HL-60 (cell line): ENCODE measurements around the gene INHBE.
"Not testable (repeated sequence)": the region's sequence is repeated elsewhere in the genome, so short reads cannot be mapped to it uniquely, and the experiment has no call there.

Experiments used
- DNase-seq, 2 experiments: peaks; one replicate each; pipeline ENCODE4 v3.0.0-alpha.2; 2010 to 2020; ENCODE audit warnings: low read depth in 1 of 2, low spot score in 1 of 2
- H3K27ac ChIP-seq: fragments of 250-450 bp; sonication (Bioruptor Pico); replicated peaks from 2 replicates; pipeline ENCODE4 v1.5.1; 2020; ENCODE audit warnings: mild to moderate bottlenecking, moderate library complexity
- H3K27me3 ChIP-seq: fragments of 250-450 bp; sonication (Bioruptor Pico); 2 replicates; pipeline ENCODE4 v1.5.1; 2021; ENCODE audit warnings: mild to moderate bottlenecking, moderate library complexity; ENCODE audit not compliant: insufficient read depth, poor library complexity, severe bottlenecking
- H3K4me3 ChIP-seq: replicated peaks from 2 replicates; pipeline ENCODE4 v1.5.1; 2011; ENCODE audit warnings: mild to moderate bottlenecking, control low read depth, low read length; ENCODE audit not compliant: insufficient read depth
- CTCF ChIP-seq: IDR thresholded peaks from one replicate; pipeline ENCODE4 v1.5.1; 2011; ENCODE audit warnings: low read length, control low read depth, inconsistent platforms; ENCODE audit not compliant: insufficient read depth
- GABPA ChIP-seq: IDR thresholded peaks from 2 replicates; pipeline ENCODE4 v1.6.1; 2012; ENCODE audit warnings: low read depth
- POLR2AphosphoS5 ChIP-seq: IDR thresholded peaks from 2 replicates; pipeline ENCODE4 v1.6.1; 2012; ENCODE audit warnings: low read depth
- SPI1 ChIP-seq: IDR thresholded peaks from 2 replicates; pipeline ENCODE4 v1.6.1; 2012; ENCODE audit warnings: low read depth, mild to moderate bottlenecking, borderline replicate concordance
- long read RNA-seq: library from polyadenylated mRNA; unstranded; transcript quantifications from one replicate; pipeline ENCODE4 v2.0.0, GENCODE V29; 2020
- TF ChIP-seq, protein P1 (sequence below): IDR thresholded peaks from 2 replicates; pipeline ENCODE4 v1.6.1; 2012; ENCODE audit warnings: low read depth; ENCODE audit not compliant: insufficient replicate concordance

Gene INHBE, protein sequence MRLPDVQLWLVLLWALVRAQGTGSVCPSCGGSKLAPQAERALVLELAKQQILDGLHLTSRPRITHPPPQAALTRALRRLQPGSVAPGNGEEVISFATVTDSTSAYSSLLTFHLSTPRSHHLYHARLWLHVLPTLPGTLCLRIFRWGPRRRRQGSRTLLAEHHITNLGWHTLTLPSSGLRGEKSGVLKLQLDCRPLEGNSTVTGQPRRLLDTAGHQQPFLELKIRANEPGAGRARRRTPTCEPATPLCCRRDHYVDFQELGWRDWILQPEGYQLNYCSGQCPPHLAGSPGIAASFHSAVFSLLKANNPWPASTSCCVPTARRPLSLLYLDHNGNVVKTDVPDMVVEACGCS
- long read RNA-seq, transcript INHBE-201 (2 exons, 2,429 nt): major isoform, 78 of 84 reads
- long read RNA-seq, partial matches to known transcripts: 2 of 84 reads
- long read RNA-seq, other reads (novel, unspliced or antisense): 3 of 84 reads

- H3K4me3 ChIP-seq: no peak within 1 kb of the TSS
- H3K27ac ChIP-seq: peak within 1 kb of the TSS; percentile 27
- TF ChIP-seq CTCF (no peak), POLR2AphosphoS5 (no peak), GABPA (no peak), SPI1 (no peak)
- TF ChIP-seq, protein P1, sequence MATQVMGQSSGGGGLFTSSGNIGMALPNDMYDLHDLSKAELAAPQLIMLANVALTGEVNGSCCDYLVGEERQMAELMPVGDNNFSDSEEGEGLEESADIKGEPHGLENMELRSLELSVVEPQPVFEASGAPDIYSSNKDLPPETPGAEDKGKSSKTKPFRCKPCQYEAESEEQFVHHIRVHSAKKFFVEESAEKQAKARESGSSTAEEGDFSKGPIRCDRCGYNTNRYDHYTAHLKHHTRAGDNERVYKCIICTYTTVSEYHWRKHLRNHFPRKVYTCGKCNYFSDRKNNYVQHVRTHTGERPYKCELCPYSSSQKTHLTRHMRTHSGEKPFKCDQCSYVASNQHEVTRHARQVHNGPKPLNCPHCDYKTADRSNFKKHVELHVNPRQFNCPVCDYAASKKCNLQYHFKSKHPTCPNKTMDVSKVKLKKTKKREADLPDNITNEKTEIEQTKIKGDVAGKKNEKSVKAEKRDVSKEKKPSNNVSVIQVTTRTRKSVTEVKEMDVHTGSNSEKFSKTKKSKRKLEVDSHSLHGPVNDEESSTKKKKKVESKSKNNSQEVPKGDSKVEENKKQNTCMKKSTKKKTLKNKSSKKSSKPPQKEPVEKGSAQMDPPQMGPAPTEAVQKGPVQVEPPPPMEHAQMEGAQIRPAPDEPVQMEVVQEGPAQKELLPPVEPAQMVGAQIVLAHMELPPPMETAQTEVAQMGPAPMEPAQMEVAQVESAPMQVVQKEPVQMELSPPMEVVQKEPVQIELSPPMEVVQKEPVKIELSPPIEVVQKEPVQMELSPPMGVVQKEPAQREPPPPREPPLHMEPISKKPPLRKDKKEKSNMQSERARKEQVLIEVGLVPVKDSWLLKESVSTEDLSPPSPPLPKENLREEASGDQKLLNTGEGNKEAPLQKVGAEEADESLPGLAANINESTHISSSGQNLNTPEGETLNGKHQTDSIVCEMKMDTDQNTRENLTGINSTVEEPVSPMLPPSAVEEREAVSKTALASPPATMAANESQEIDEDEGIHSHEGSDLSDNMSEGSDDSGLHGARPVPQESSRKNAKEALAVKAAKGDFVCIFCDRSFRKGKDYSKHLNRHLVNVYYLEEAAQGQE: no peak
- peak in 1 of 2 experiments; percentile 30 for DNase-seq
- H3K27me3 ChIP-seq: no peaks in the 10 kb centered on the region
These were observed at the start of gene INHBE for GRCh38 chr12:57454566-57455373. Gene INHBE (plus strand): TSS chr12:57455307. CDS start chr12:57455537, 230 bp downstream.

DNA sequence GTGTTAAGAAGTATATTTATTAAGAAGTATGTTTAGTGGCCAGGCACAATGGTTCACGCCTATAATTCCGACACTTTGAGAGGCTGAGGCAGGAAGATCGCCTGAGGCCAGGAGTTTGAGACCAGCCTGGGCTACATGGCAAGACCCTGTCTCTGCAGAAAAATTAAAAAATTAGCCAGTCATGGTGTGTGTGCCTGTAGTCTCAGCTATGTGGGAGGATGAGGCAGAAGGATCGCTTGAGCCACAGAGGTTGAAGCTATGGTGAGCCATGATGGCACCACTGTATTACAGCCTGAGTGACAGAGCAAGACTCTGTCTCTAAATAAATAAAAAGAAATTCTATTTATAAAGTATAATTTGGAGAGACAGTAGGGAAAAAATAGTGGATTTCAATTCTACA lies 44.6 kb upstream of the INHBE start:
- TF ChIP-seq POLR2AphosphoS5 (no peak), SPI1 (no peak), GABPA (no peak), CTCF (no peak)
- TF ChIP-seq, protein P1: no peak
- H3K27ac ChIP-seq: no peak overlapping the region
- H3K4me3 ChIP-seq: no peak overlapping the region
- DNase-seq: no peak
- H3K27me3 ChIP-seq: no peaks in the 10 kb centered on the region

- H3K4me3 ChIP-seq, DNase-seq, H3K27ac ChIP-seq: not testable (repeated sequence)
These were observed 40.9 kb upstream of the INHBE start for GRCh38 chr12:57414160-57414559.

GRCh38 chr12:57415088-57415487 lies 40.0 kb upstream of the INHBE start:
- TF ChIP-seq GABPA: no peak
- TF ChIP-seq, protein P1: no peak
- no peak for TF ChIP-seq POLR2AphosphoS5
- H3K27ac ChIP-seq: no peak overlapping the region
- DNase-seq: no peak
- no peak overlapping the region for H3K4me3 ChIP-seq
- no peaks in the 10 kb centered on the region for H3K27me3 ChIP-seq

More at GRCh38 chr12:57414160-57414559, 40.9 kb upstream of the INHBE start:
- H3K27me3 ChIP-seq: not testable (repeated sequence)
